H9 (cell line): ENCODE results near the gene PROX1. TPM values are rescaled to one million over a fixed set of nuclear protein-coding genes. Genes with fewer than 3 reads are reported as not detected.

Experiments used
- DNase-seq: peaks from one replicate; pipeline ENCODE4 v3.0.0-alpha.2; 2017
- H2AFZ ChIP-seq: one replicate; pipeline ENCODE4 v1.6.1; 2013; ENCODE audit warnings: mild to moderate bottlenecking, low read length, control low read depth, moderate library complexity
- H2AK5ac ChIP-seq: 2 replicates; pipeline ENCODE4 v1.6.1; 2013; ENCODE audit warnings: low read length, control low read depth, mixed read lengths; ENCODE audit not compliant: insufficient read length
- H2BK120ac ChIP-seq: one replicate; pipeline ENCODE4 v1.6.1; 2013; ENCODE audit warnings: low read depth, mild to moderate bottlenecking, low read length, control low read depth, inconsistent platforms; ENCODE audit not compliant: poor library complexity, severe bottlenecking
- H2BK12ac ChIP-seq: 2 replicates; pipeline ENCODE4 v1.6.1; 2013; ENCODE audit warnings: low read length, control low read depth, mixed read lengths, low read depth; ENCODE audit not compliant: insufficient read length
- H2BK15ac ChIP-seq: 2 replicates; pipeline ENCODE4 v1.6.1; 2013; ENCODE audit warnings: low read depth, low read length, control low read depth
- H2BK20ac ChIP-seq: one replicate; pipeline ENCODE4 v1.6.1; 2013; ENCODE audit warnings: low read depth, mild to moderate bottlenecking, low read length, control low read depth, inconsistent platforms; ENCODE audit not compliant: poor library complexity, severe bottlenecking
- H2BK5ac ChIP-seq: 2 replicates; pipeline ENCODE4 v1.6.1; 2013; ENCODE audit warnings: low read length, control low read depth, mixed read lengths; ENCODE audit not compliant: insufficient read length
- H3K14ac ChIP-seq: 2 replicates; pipeline ENCODE4 v1.6.1; 2013; ENCODE audit warnings: low read length, control low read depth; ENCODE audit not compliant: insufficient read depth
- H3K18ac ChIP-seq: 2 replicates; pipeline ENCODE4 v1.6.1; 2013; ENCODE audit warnings: low read depth, mild to moderate bottlenecking, mixed read lengths, low read length, control low read depth; ENCODE audit not compliant: insufficient read length
- H3K23ac ChIP-seq: 2 replicates; pipeline ENCODE4 v1.6.1; 2013; ENCODE audit warnings: low read length, control low read depth, mixed read lengths, low read depth; ENCODE audit not compliant: insufficient read length
- H3K23me2 ChIP-seq: 2 replicates; pipeline ENCODE4 v1.6.1; 2013; ENCODE audit warnings: low read depth, mild to moderate bottlenecking, mixed read lengths, low read length, control low read depth; ENCODE audit not compliant: insufficient read length, poor library complexity, severe bottlenecking
- H3K27ac ChIP-seq: 2 replicates; pipeline ENCODE4 v1.5.1; 2013; ENCODE audit warnings: low read length, control low read depth, mixed read lengths, low read depth; ENCODE audit not compliant: insufficient read length
- H3K27me3 ChIP-seq: 2 replicates; pipeline ENCODE4 v1.6.1; 2013; ENCODE audit warnings: low read length, control low read depth, inconsistent platforms; ENCODE audit not compliant: insufficient read depth
- H3K4ac ChIP-seq: 2 replicates; pipeline ENCODE4 v1.6.1; 2013; ENCODE audit warnings: low read depth, mild to moderate bottlenecking, control low read depth, inconsistent platforms, low read length, moderate library complexity
- H3K4me1 ChIP-seq: 2 replicates; pipeline ENCODE4 v1.6.1; 2013; ENCODE audit warnings: low read length, control low read depth, inconsistent platforms; ENCODE audit not compliant: insufficient read depth
- H3K4me2 ChIP-seq: 2 replicates; pipeline ENCODE4 v1.6.1; 2013; ENCODE audit warnings: low read length, control low read depth, mixed read lengths; ENCODE audit not compliant: insufficient read length, insufficient read depth
- H3K56ac ChIP-seq: 2 replicates; pipeline ENCODE4 v1.6.1; 2013; ENCODE audit warnings: low read depth, mild to moderate bottlenecking, mixed read lengths, low read length, control low read depth; ENCODE audit not compliant: insufficient read length
- H3K79me1 ChIP-seq: 2 replicates; pipeline ENCODE4 v1.6.1; 2013; ENCODE audit warnings: low read depth, mild to moderate bottlenecking, moderate library complexity, low read length, control low read depth, inconsistent platforms; ENCODE audit not compliant: insufficient read depth, poor library complexity, severe bottlenecking
- H3K79me2 ChIP-seq: 2 replicates; pipeline ENCODE4 v1.6.1; 2013; ENCODE audit warnings: low read length, control low read depth, inconsistent platforms; ENCODE audit not compliant: insufficient read depth
- H3K9ac ChIP-seq: 2 replicates; pipeline ENCODE4 v1.6.1; 2013; ENCODE audit warnings: low read length, control low read depth, mixed read lengths; ENCODE audit not compliant: insufficient read length; ENCODE audit errors: extremely low read depth
- H3K9me3 ChIP-seq: one replicate; pipeline ENCODE4 v1.6.1; 2013; ENCODE audit warnings: low read depth, low read length, inconsistent platforms; ENCODE audit not compliant: control insufficient read depth
- H3T11ph ChIP-seq: one replicate; pipeline ENCODE4 v1.6.1; 2013; ENCODE audit warnings: mild to moderate bottlenecking, low read length, control low read depth, inconsistent platforms
- H4K20me1 ChIP-seq: one replicate; pipeline ENCODE4 v1.6.1; 2013; ENCODE audit not compliant: control insufficient read depth, insufficient read length, insufficient read depth
- H4K5ac ChIP-seq: 2 replicates; pipeline ENCODE4 v1.6.1; 2013; ENCODE audit warnings: low read depth, mild to moderate bottlenecking, mixed read lengths, low read length, control low read depth; ENCODE audit not compliant: insufficient read length
- H4K8ac ChIP-seq: replicated peaks from 2 replicates; pipeline ENCODE4 v1.6.1; 2013; ENCODE audit warnings: low read length, control low read depth, mixed read lengths, low read depth; ENCODE audit not compliant: insufficient read length
- H4K91ac ChIP-seq: 2 replicates; pipeline ENCODE4 v1.6.1; 2013; ENCODE audit warnings: low read depth, mild to moderate bottlenecking, moderate library complexity, mixed read lengths, low read length, control low read depth; ENCODE audit not compliant: insufficient read length
- H3K27ac Mint-ChIP-seq, 3 experiments: 2 replicates in 2 of 3; 3 replicates in 1 of 3; pipeline ENCODE4 v1.8.0; 2020 to 2021; ENCODE audit warnings: mixed read lengths in 3 of 3, mild to moderate bottlenecking in 1 of 3, moderate library complexity in 1 of 3
- H3K27me3 Mint-ChIP-seq: 2 replicates; pipeline ENCODE4 v1.8.0; 2021; ENCODE audit warnings: low read depth, mild to moderate bottlenecking, moderate library complexity, mixed read lengths
- H3K36me3 Mint-ChIP-seq, 3 experiments: 2 replicates in 2 of 3; 3 replicates in 1 of 3; pipeline ENCODE4 v1.8.0; 2020 to 2021; ENCODE audit warnings: low read depth in 3 of 3, mixed read lengths in 3 of 3; ENCODE audit not compliant: insufficient read depth in 1 of 3
- H3K4me1 Mint-ChIP-seq, 2 experiments: 2 replicates each; pipeline ENCODE4 v1.8.0; 2020; ENCODE audit warnings: mixed read lengths in 2 of 2
- H3K4me3 Mint-ChIP-seq, 2 experiments: 2 replicates in 1 of 2; 3 replicates in 1 of 2; pipeline ENCODE4 v1.8.0; 2020 to 2021; ENCODE audit warnings: mild to moderate bottlenecking in 2 of 2, mixed read lengths in 2 of 2, moderate library complexity in 1 of 2
- H3K9me3 Mint-ChIP-seq, 2 experiments: 2 replicates in 1 of 2; 3 replicates in 1 of 2; pipeline ENCODE4 v1.8.0; 2020; ENCODE audit warnings: mild to moderate bottlenecking in 2 of 2, mixed read lengths in 2 of 2, moderate library complexity in 1 of 2
- WGBS: extraction: QIAGEN DNeasy Blood & Tissue Kit; methylation state at CpG from one replicate; pipeline ENCODE4 v1.1.7; 2013; ENCODE audit warnings: missing lambda C conversion rate, low lambda C conversion rate, mixed read lengths; ENCODE audit not compliant: insufficient read length; ENCODE audit errors: extremely low coverage; 5-methylcytosine and 5-hydroxymethylcytosine counted together
- total RNA-seq: library from RNA; stranded (reverse); gene quantifications from 2 replicates; pipeline ENCODE4 v1.2.1, GENCODE V29; 2021
- TF ChIP-seq, protein P1 (sequence below): fragments of 200-600 bp; sonication (generic); conservative IDR thresholded peaks from 3 replicates; pipeline ENCODE4 v1.8.0; 2021; ENCODE audit warnings: antibody characterized with exemption, mild to moderate bottlenecking

The PROX1 gene
- total RNA-seq, 1 experiment from 2014 or later = 0.72 TPM

DNA sequence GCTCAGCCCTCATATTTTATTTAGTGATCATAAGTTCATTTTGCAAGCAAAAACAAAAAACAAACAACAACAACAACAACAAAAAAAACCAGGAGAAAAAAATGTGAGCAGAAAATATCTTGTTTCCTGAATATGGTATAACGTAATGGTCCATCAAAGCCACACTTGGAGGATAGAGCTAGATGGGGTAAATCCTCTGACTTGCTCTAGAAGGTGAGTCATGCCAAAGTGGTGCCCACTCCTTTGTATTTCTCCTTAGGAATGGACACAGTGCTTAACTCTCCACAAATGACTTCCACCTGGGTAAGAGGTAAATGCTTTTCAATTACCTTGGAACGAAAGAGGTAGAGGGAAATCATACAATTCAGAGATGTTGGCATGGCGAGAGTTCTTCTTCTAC lies 20.6 kb downstream of the PROX1 start:
- no peaks in the 10 kb centered on the region for H3K4me1 ChIP-seq
- H2AK5ac ChIP-seq = no peak overlapping the region
- H3K23ac ChIP-seq = no peak overlapping the region
- no peaks in the 10 kb centered on the region for H3K9me3 ChIP-seq
- no peak overlapping the region for H3K18ac ChIP-seq
- no peak overlapping the region for H2AFZ ChIP-seq
- no peak overlapping the region for H3K4me3 Mint-ChIP-seq
- H2BK5ac ChIP-seq = no peak overlapping the region
- H2BK12ac ChIP-seq = no peak overlapping the region
- no peaks in the 10 kb centered on the region for H3K27me3 ChIP-seq
- no peak overlapping the region for H3K27ac Mint-ChIP-seq
- H4K8ac ChIP-seq = no peak overlapping the region
- H4K5ac ChIP-seq = no peak overlapping the region
- H3K4ac ChIP-seq = no peak overlapping the region
- no peaks in the 10 kb centered on the region for H3K36me3 Mint-ChIP-seq
- no peak overlapping the region for H3K27ac ChIP-seq
- no peak overlapping the region for H3T11ph ChIP-seq
- no peaks in the 10 kb centered on the region for H3K79me1 ChIP-seq
- H3K27me3 Mint-ChIP-seq = no peaks in the 10 kb centered on the region
- no peak overlapping the region for H2BK15ac ChIP-seq
- H3K56ac ChIP-seq = no peak overlapping the region
- no CpG with 5 or more reads among the region's 3 CpGs for WGBS
- no peak overlapping the region for H3K4me2 ChIP-seq
- H3K14ac ChIP-seq = no peak overlapping the region
- no peak overlapping the region for H3K9ac ChIP-seq
- no peaks in the 10 kb centered on the region for H3K79me2 ChIP-seq
- H4K20me1 ChIP-seq = no peaks in the 10 kb centered on the region
- H3K9me3 Mint-ChIP-seq = no peaks in the 10 kb centered on the region
- no peaks in the 10 kb centered on the region for H3K23me2 ChIP-seq
- TF ChIP-seq, protein P1, sequence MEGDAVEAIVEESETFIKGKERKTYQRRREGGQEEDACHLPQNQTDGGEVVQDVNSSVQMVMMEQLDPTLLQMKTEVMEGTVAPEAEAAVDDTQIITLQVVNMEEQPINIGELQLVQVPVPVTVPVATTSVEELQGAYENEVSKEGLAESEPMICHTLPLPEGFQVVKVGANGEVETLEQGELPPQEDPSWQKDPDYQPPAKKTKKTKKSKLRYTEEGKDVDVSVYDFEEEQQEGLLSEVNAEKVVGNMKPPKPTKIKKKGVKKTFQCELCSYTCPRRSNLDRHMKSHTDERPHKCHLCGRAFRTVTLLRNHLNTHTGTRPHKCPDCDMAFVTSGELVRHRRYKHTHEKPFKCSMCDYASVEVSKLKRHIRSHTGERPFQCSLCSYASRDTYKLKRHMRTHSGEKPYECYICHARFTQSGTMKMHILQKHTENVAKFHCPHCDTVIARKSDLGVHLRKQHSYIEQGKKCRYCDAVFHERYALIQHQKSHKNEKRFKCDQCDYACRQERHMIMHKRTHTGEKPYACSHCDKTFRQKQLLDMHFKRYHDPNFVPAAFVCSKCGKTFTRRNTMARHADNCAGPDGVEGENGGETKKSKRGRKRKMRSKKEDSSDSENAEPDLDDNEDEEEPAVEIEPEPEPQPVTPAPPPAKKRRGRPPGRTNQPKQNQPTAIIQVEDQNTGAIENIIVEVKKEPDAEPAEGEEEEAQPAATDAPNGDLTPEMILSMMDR = no peak
- H2BK20ac ChIP-seq = no peak overlapping the region
- H3K4me1 Mint-ChIP-seq = peaks cover 2 to 3% of the 10 kb centered on the region in 2 experiments; a peak in 3 of 4 replicates
- no peak overlapping the region for H2BK120ac ChIP-seq
- no peak overlapping the region for H4K91ac ChIP-seq
- no peak for DNase-seq
